Lower leg skin (tissue), 3 donors: ENCODE measurements around the gene USF2.

Source experiments
- CTCF ChIP-seq, 3 donors: fragments of 450-650 bp; IDR thresholded peaks; one replicate each; pipeline ENCODE4 v1.5.1; 2016; ENCODE audit warnings: antibody characterized with exemption in 3 of 3, mild to moderate bottlenecking in 3 of 3, moderate library complexity in 2 of 3
- POLR2A ChIP-seq, 2 donors: fragments of 450-650 bp; IDR thresholded peaks; one replicate each; pipeline ENCODE4 v1.6.1; 2016 to 2017; ENCODE audit warnings: antibody characterized with exemption in 2 of 2, mild to moderate bottlenecking in 1 of 2, moderate library complexity in 1 of 2

GRCh38 chr19:35231956-35232645 is 36.7 kb upstream of the USF2 start:
- TF ChIP-seq CTCF (IDR thresholded peaks at IDR 0.05) (no peak), POLR2A (IDR thresholded peaks at IDR 0.05) (no peak)
